Muscle of leg (tissue), 9 donors: ENCODE data around the gene TRAPPC2. TPM values are rescaled to one million over a fixed set of nuclear protein-coding genes. Genes with fewer than 3 reads are reported as not detected.

Source experiments
- polyA plus RNA-seq, 8 donors: library from polyadenylated mRNA; unstranded; fragments of 120-200 nt; gene quantifications; one replicate each; pipeline versions ENCODE4 v1.2.1 to v1.2.3, GENCODE V29; 2013; ENCODE audit warnings: inconsistent platforms in 1 of 8, low replicate concordance in 1 of 8; ENCODE audit not compliant: insufficient read length in 8 of 8, insufficient read depth in 1 of 8
- total RNA-seq: library from RNA; stranded (reverse); fragments of 120-200 nt; gene quantifications from one replicate; pipeline ENCODE4 v1.2.4, GENCODE V29; 2013

Gene TRAPPC2
- total and polyA plus RNA-seq, 9 donors: 8.1 to 20.9 (median 11.2) TPM

Other genes starting within 250 kb of the TRAPPC2 start
- 86.4 TPM for gene EGFL6, start 165.0 kb downstream of the TRAPPC2 start, total RNA-seq
- 100 to 1,000 TPM in 4 of 8 donors, 10 to 100 TPM in 4; 74.1 to 172 (median 101) TPM for gene EGFL6, start 165.0 kb downstream of the TRAPPC2 start, polyA plus RNA-seq
- gene TCEANC, start 81.5 kb downstream of the TRAPPC2 start, total RNA-seq: 9.0 TPM
- gene TCEANC, start 81.5 kb downstream of the TRAPPC2 start, polyA plus RNA-seq: 1 to 10 TPM; 3.3 to 5.5 (median 4.3) TPM
- gene RAB9A, start 45.5 kb downstream of the TRAPPC2 start, total RNA-seq: 21.5 TPM
- gene RAB9A, start 45.5 kb downstream of the TRAPPC2 start, polyA plus RNA-seq: 10 to 100 TPM; 14.0 to 24.2 (median 19.2) TPM
- 16.9 TPM for gene OFD1, start 128 bp upstream of the TRAPPC2 start, total RNA-seq
- gene OFD1, start 128 bp upstream of the TRAPPC2 start, polyA plus RNA-seq: 10 to 100 TPM; 14.1 to 24.5 (median 17.5) TPM
- 16.8 TPM for gene GPM6B, start 82.5 kb upstream of the TRAPPC2 start, total RNA-seq
- gene GPM6B, start 82.5 kb upstream of the TRAPPC2 start, polyA plus RNA-seq: 10 to 100 TPM; 15.5 to 40.7 (median 18.8) TPM